Astrocyte (in vitro differentiated cells and primary cell): ENCODE results near the gene MLLT10. TPM values are rescaled to one million over a fixed set of nuclear protein-coding genes. Genes with fewer than 3 reads are reported as not detected.
A peak's percentile ranks its signal among the peaks of the same experiment; 100 is the strongest.

Experiments used
- DNase-seq: peaks from one replicate; pipeline ENCODE4 v3.0.0-alpha.2; 2010; ENCODE audit warnings: low read depth
- FAIRE-seq: peaks from 2 replicates; lab custom pipeline; 2011; peaks lifted over from hg19 to GRCh38; lab: Jason Lieb, UNC
- H2AFZ ChIP-seq: 2 replicates; pipeline ENCODE4 v1.6.0; 2012; ENCODE audit warnings: low read depth, low read length, inconsistent platforms
- H3K27ac ChIP-seq: 2 replicates; pipeline ENCODE4 v1.5.1; 2011; ENCODE audit warnings: low read depth, low read length, inconsistent platforms
- H3K27me3 ChIP-seq: 2 replicates; pipeline ENCODE4 v1.6.0; 2011; ENCODE audit warnings: low read length, inconsistent platforms; ENCODE audit not compliant: insufficient read depth
- H3K36me3 ChIP-seq: 2 replicates; pipeline ENCODE4 v1.5.1; 2011; ENCODE audit warnings: low read length, inconsistent platforms; ENCODE audit not compliant: insufficient read depth
- H3K4me1 ChIP-seq: 2 replicates; pipeline ENCODE4 v1.5.1; 2011; ENCODE audit warnings: low read length, inconsistent platforms; ENCODE audit not compliant: insufficient read depth
- H3K4me2 ChIP-seq: 2 replicates; pipeline ENCODE4 v1.6.0; 2012; ENCODE audit warnings: low read length, inconsistent platforms
- H3K4me3 ChIP-seq: 2 replicates; pipeline ENCODE4 v1.5.1; 2011; ENCODE audit warnings: low read depth, mild to moderate bottlenecking, low read length, inconsistent platforms; ENCODE audit not compliant: insufficient read depth
- H3K79me2 ChIP-seq: 2 replicates; pipeline ENCODE4 v1.6.0; 2012; ENCODE audit warnings: mild to moderate bottlenecking, low read length, inconsistent platforms; ENCODE audit not compliant: insufficient read depth
- H3K9ac ChIP-seq: 2 replicates; pipeline ENCODE4 v1.6.0; 2012; ENCODE audit warnings: mild to moderate bottlenecking, low read length, inconsistent platforms
- H3K9me3 ChIP-seq: 2 replicates; pipeline ENCODE4 v1.5.1; 2012; ENCODE audit warnings: low read depth, mild to moderate bottlenecking, low read length, inconsistent platforms; ENCODE audit not compliant: insufficient read depth
- H4K20me1 ChIP-seq: 2 replicates; pipeline ENCODE4 v1.6.0; 2012; ENCODE audit warnings: low read length, inconsistent platforms; ENCODE audit not compliant: insufficient read depth
- H3K27ac Mint-ChIP-seq: one replicate; pipeline ENCODE4 v1.8.0; 2021; ENCODE audit warnings: mild to moderate bottlenecking, mixed read lengths; ENCODE audit not compliant: unreplicated experiment
- H3K27me3 Mint-ChIP-seq: one replicate; pipeline ENCODE4 v1.8.0; 2021; ENCODE audit warnings: low read depth, mixed read lengths; ENCODE audit not compliant: unreplicated experiment
- H3K36me3 Mint-ChIP-seq: one replicate; pipeline ENCODE4 v1.8.0; 2021; ENCODE audit warnings: low read depth, mixed read lengths; ENCODE audit not compliant: unreplicated experiment
- H3K4me1 Mint-ChIP-seq: one replicate; pipeline ENCODE4 v1.8.0; 2021; ENCODE audit warnings: low read depth, mixed read lengths; ENCODE audit not compliant: unreplicated experiment
- H3K4me3 Mint-ChIP-seq: one replicate; pipeline ENCODE4 v1.8.0; 2021; ENCODE audit warnings: mild to moderate bottlenecking, moderate library complexity, mixed read lengths; ENCODE audit not compliant: unreplicated experiment
- H3K9me3 Mint-ChIP-seq: one replicate; pipeline ENCODE4 v1.8.0; 2021; ENCODE audit warnings: mild to moderate bottlenecking, mixed read lengths; ENCODE audit not compliant: unreplicated experiment
- CTCF ChIP-seq: IDR thresholded peaks from 2 replicates; pipeline ENCODE4 v1.5.1; 2011; ENCODE audit warnings: low read depth, mild to moderate bottlenecking, inconsistent platforms, low read length, moderate library complexity; ENCODE audit not compliant: insufficient read depth
- EZH2 ChIP-seq: IDR thresholded peaks from 2 replicates; pipeline ENCODE4 v1.6.1; 2012; ENCODE audit warnings: mild to moderate bottlenecking, low read length, inconsistent platforms; ENCODE audit not compliant: insufficient read depth
- total RNA-seq: library from RNA; stranded (reverse); gene quantifications from 2 replicates; pipeline ENCODE4 v1.2.1, GENCODE V29; 2021

The MLLT10 gene
- total RNA-seq, 1 donor from 2014 or later = 46.9 TPM

DNA sequence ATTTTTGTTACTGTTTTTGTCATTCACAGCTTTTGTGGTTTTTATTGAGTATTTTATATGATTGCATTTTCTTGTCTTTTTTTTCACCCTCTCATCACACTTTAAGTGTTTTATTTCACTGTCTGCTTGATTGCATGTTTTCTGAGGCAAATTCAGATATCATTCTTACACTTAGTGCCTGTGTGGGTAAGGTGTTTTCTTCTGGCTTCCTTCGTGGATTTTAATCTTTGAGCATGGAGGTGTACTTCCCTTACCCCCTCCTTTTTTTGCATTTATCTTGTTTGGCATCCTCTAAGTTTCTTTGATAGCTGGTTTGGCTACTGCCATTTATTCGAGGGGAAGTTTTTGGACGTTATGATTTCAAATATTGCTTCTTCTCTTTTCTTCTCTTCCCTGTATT is 127.9 kb downstream of the MLLT10 start:
- H3K4me2 ChIP-seq = no peak overlapping the region
- Mint-ChIP-seq H3K27ac (no peak overlapping the region), H3K27me3 (no peaks in the 10 kb centered on the region), H3K4me1 (peaks cover 15% of the 10 kb centered on the region), H3K9me3 (no peaks in the 10 kb centered on the region), H3K36me3 (no peaks in the 10 kb centered on the region), H3K4me3 (no peak overlapping the region)
- FAIRE-seq (no peak), DNase-seq (no peak)
- H3K4me3 ChIP-seq = no peak overlapping the region
- TF ChIP-seq CTCF = no peak
- TF ChIP-seq EZH2 = no peak
- H3K9me3 ChIP-seq = no peaks in the 10 kb centered on the region
- peaks cover 37% of the 10 kb centered on the region for H4K20me1 ChIP-seq
- no peaks in the 10 kb centered on the region for H3K4me1 ChIP-seq
- no peaks in the 10 kb centered on the region for H3K36me3 ChIP-seq
- no peak overlapping the region for H3K9ac ChIP-seq
- no peak overlapping the region for H2AFZ ChIP-seq
- no peak overlapping the region for H3K27ac ChIP-seq
- H3K27me3 ChIP-seq = no peaks in the 10 kb centered on the region
- peaks cover 85% of the 10 kb centered on the region for H3K79me2 ChIP-seq

GRCh38 chr10:21662635-21663034 is 128.6 kb downstream of the MLLT10 start:
- Mint-ChIP-seq H3K4me3 (no peak overlapping the region), H3K36me3 (no peaks in the 10 kb centered on the region), H3K9me3 (no peaks in the 10 kb centered on the region), H3K4me1 (peaks cover 15% of the 10 kb centered on the region), H3K27ac (no peak overlapping the region), H3K27me3 (no peaks in the 10 kb centered on the region)
- FAIRE-seq (no peak), DNase-seq (no peak)
- H3K4me3 ChIP-seq = no peak overlapping the region
- H2AFZ ChIP-seq = no peak overlapping the region
- no peaks in the 10 kb centered on the region for H3K27me3 ChIP-seq
- H3K36me3 ChIP-seq = no peaks in the 10 kb centered on the region
- H3K4me2 ChIP-seq = no peak overlapping the region
- H4K20me1 ChIP-seq = peaks cover 43% of the 10 kb centered on the region
- peaks cover 91% of the 10 kb centered on the region for H3K79me2 ChIP-seq
- no peaks in the 10 kb centered on the region for H3K4me1 ChIP-seq
- H3K9ac ChIP-seq = no peak overlapping the region
- TF ChIP-seq CTCF (no peak), EZH2 (no peak)
- no peak overlapping the region for H3K27ac ChIP-seq
- H3K9me3 ChIP-seq = no peaks in the 10 kb centered on the region

- TF ChIP-seq EZH2 = no peak
- TF ChIP-seq CTCF = no peak
- no peak for DNase-seq
- Histone ChIP-seq H3K27me3 (no peaks in the 10 kb centered on the region), H3K36me3 (no peaks in the 10 kb centered on the region), H4K20me1 (peaks cover 31% of the 10 kb centered on the region), H3K9me3 (no peaks in the 10 kb centered on the region), H3K4me3 (no peak overlapping the region), H3K4me1 (no peaks in the 10 kb centered on the region), H3K4me2 (no peak overlapping the region), H3K27ac (no peak overlapping the region), H3K9ac (no peak overlapping the region), H2AFZ (no peak overlapping the region), H3K79me2 (peaks cover 59% of the 10 kb centered on the region)
- peak; percentile 9 for FAIRE-seq
- H3K9me3 Mint-ChIP-seq = no peaks in the 10 kb centered on the region
- H3K27ac Mint-ChIP-seq = no peak overlapping the region
- no peak overlapping the region for H3K4me3 Mint-ChIP-seq
- no peaks in the 10 kb centered on the region for H3K27me3 Mint-ChIP-seq
- H3K36me3 Mint-ChIP-seq = peaks cover 2% of the 10 kb centered on the region
- peaks cover 4% of the 10 kb centered on the region for H3K4me1 Mint-ChIP-seq
Measured at GRCh38 chr10:21668831-21669230, 134.8 kb downstream of the MLLT10 start.
